Activated CD4-positive, alpha-beta T cell treated with anti-CD3 and anti-CD28 coated beads for 24 hours (primary cell): ENCODE results near the gene MLLT3.

Experiments
- DNase-seq, 2 donors: peaks; one replicate each; pipeline ENCODE4 v3.0.0-alpha.2; 2020; ENCODE audit warnings: low read depth in 2 of 2

MLLT3 gene

GRCh38 chr9:20303996-20304395, 318.3 kb downstream of the MLLT3 start:
- no peak for DNase-seq

- DNase-seq, result no peak
Observed at GRCh38 chr9:20303066-20303465, 319.2 kb downstream of the MLLT3 start.

- DNase-seq, result no peak
Observed at GRCh38 chr9:20302197-20302596, 320.1 kb downstream of the MLLT3 start.

GRCh38 chr9:20300430-20301115, 321.7 kb downstream of the MLLT3 start:
- no peak for DNase-seq

- no peak for DNase-seq
Observed at GRCh38 chr9:20297646-20298084, 324.6 kb downstream of the MLLT3 start.

- no peak for DNase-seq
Observed at GRCh38 chr9:20295555-20295954, 326.7 kb downstream of the MLLT3 start.

GRCh38 chr9:20294046-20294750, 328.1 kb downstream of the MLLT3 start:
- no peak for DNase-seq

- DNase-seq, result no peak
Observed at GRCh38 chr9:20292002-20292401, 330.3 kb downstream of the MLLT3 start.
